Limb (tissue), 2 donors: ENCODE results near the gene LTB4R2.

Experiments used
- DNase-seq, 2 donors: peaks; one replicate each; pipeline ENCODE4 v3.0.0-alpha.2; 2016; ENCODE audit errors: extremely low spot score in 2 of 2

LTB4R2 gene

GRCh38 chr14:24277071-24277470 lies 32.9 kb upstream of the LTB4R2 start:
- no peak for DNase-seq

DNA sequence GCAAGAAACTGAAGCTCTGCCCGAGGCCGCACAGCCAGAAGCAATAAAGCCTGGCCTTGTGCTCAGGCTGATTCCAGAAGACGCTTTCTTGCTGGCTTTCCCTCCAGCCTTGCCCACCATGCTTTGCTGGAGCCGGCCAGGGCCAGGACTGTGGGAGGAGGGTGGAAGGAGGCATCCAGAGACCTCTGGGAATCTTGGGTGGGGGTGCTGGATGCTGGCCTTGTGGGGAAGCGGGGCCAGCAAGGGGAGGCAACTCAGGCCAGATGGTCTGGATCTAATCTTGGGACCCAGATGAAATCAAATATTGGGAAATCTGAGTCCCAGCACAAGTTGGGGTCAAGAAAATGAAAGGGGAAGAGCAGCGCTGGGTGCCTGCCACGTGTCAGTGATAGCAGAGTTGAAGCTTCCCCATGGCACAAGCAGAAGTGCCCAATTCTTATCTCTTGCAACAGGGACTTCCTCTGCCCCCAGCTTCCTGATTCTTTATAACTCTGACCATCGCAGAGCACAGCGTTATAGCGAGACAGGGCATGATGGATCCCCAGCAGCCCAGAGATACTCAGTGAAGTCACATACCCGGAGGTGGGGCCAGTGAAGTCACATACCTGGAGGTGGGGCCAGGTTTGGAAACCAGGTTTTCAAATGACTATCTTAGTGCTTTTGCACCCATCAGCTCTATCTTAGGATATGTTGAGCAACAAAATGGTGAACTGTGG lies 32.2 kb upstream of the LTB4R2 start:
- no peak for DNase-seq

- DNase-seq, result no peak
These were observed 31.5 kb upstream of the LTB4R2 start for GRCh38 chr14:24278424-24278823.

- no peak for DNase-seq
These were observed 30.4 kb upstream of the LTB4R2 start for GRCh38 chr14:24279301-24280186.

DNA sequence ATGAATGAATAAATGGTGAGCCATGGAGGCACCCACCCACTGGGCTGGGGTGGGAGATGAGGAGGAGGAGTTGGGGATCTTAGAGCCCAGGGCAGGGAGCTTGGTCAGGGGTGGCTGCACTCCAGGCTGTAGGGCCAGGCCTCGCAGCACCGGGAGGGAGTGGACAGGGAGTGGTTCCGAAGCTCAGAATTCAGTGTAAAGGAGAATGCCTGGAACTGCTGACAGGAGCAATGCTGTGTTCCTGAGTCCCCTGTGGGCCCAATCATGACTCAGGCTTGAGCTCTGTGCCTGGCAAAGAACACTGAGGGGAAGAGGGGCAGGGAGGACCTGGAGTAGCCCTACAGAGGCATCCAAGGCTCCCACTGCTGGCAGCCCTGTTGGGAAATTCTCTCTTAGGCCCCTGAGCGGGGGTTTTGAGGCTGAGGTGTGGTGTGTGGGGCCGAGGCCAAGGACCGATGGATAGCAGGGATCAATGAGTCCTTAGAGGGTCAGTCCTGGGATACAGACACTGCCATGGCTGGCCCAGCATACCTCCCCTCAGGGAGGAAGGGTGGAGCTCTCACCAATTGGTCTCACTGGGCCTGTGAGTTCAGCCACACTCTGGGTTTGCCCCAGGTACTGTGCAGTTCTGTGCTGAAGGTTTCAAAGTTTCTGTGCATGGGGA lies 29.0 kb upstream of the LTB4R2 start:
- no peak for DNase-seq

DNA sequence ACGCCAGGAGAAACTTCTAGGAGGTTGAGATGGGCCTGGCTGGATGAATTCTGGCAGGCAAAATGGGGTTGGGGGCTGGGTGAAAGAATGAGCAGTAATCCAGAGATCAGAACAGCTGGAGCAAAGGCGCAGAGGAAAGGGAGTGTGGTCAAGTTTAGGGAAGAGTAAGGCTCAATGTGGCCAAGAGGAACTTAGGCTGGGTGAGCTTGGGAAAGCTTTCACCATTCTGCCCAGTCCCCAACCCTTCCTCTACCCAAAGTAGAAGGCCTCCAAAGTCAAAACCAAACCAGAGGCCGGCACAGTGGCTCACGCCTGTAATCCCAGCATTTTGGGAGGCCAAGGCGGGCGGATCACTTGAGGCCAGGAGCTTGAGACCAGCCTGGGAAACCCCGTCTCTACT lies 28.3 kb upstream of the LTB4R2 start:
- no peak for DNase-seq

GRCh38 chr14:24282736-24283135 lies 27.2 kb upstream of the LTB4R2 start:
- DNase-seq, result no peak

DNA sequence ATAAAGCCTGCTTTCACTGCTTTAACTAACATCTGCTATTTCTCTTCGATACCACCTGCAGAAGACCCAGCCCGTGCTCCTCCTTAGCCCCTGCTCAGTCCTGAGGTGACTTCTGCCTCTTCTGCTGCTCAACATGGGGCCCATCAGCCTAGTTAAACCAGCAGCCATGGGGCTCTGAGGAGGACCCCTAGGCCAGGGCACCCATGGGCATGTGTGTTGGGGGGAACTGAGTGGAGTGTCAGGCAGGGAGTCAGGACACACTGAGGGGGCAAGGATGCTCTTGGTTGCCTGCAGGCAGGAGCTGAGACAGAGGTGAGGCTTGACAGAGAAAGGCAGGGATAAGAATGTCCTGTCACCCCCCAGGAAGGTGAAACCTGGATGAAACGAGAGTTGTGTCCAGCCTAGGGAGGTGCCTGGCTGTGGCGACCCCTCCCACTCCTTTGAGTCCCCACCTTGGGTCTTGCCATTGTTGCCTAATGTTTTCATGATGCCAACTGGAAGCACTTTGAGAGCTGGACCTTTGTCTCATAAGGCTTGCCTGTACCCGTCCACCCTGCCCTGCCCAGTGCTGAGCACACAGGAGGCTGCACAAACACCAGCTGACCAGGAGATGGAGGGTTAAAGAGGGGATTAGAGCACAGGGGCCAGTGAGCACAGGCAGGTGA lies 26.0 kb upstream of the LTB4R2 start:
- no peak for DNase-seq

DNA sequence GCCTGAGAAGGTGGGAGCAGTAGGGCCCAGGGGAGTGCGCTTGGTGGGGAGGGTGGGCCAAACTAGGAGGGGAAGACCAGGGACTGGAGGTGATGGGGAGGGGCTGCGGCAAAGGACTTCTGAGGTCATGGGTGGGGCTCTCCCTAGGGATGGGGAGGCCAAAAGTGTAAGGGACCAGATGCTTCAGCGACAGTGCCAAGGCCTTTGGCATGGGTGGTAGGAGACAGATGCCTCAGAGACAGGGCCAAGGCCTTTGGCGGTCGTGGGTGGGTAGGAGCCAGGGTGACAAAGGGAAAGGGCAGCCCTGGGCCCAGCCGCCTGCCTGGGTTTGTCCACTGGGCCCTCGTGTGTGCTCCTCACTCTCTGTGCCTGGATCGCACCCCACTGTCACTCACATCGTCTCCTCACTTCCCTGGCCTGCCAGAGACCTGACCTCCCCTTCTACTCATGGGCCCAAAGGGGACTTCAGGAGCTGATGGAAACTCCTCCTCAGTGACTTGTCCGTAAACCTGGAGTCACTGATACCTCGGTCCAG lies 25.4 kb upstream of the LTB4R2 start:
- DNase-seq, result no peak

DNA sequence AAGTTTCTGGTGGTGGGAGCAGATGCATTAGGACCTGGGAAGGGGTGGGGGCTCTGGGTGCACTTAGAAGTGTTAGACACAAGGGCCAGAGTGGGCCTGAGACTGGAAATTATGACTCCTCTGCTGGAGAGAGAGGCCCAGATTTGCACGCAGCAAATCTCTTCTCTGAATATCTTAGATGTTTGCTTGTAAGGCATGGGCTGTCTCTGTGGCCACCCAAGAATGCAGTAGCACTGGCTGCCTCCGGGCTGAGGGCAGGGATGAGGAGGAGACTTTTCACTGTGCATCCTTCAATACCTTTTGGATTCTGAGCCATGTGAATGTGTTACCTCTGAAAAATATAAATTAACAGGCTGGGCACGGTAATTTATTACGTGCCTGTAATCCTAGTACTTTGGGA lies 24.6 kb upstream of the LTB4R2 start:
- no peak for DNase-seq

- DNase-seq, result no peak
These were observed 22.9 kb upstream of the LTB4R2 start for GRCh38 chr14:24286996-24287395.

- DNase-seq, result no peak
These were observed 20.2 kb upstream of the LTB4R2 start for GRCh38 chr14:24289649-24290280.

DNA sequence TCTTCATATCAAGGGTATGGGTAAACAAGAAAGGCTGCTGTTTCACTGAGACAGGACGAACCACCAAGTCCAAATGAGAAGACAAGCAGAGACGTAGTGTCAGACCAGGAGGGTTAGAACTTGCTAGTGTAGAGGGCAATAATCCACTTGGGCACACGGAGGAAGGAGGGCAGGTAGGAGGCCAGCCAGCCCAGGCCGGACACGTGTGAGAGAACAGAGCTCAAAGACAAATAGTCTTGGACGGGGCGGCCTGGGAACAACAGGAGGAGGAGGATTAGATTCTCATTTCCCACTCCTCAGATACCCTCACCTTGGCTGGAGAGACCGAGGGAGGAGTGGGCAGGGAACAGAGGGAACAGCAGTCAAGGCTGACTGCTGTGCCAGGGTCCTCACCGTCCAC lies 19.2 kb upstream of the LTB4R2 start:
- no peak for DNase-seq

- DNase-seq, result no peak
These were observed 18.4 kb upstream of the LTB4R2 start for GRCh38 chr14:24291446-24292117.

- no peak for DNase-seq
These were observed 17.7 kb upstream of the LTB4R2 start for GRCh38 chr14:24292118-24292807.

DNA sequence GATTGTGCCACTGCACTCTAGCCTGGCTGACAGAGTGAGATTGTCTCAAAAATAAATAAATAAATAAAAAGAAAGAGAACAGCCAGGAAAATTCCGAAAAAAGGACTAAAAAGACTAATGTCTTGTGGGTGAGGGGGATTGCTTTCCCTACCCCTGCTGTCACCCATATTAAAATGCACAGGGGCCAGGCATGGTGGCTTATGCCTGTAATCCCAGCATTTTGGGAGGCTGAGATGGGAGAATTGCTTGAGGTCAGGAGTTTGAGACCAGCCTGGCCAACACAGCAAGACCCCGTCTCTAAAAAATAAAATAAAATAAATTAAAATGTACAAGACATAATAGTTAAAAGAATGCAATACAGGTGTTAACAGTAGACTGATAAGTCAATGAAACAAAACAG lies 16.4 kb upstream of the LTB4R2 start:
- DNase-seq, result no peak

DNA sequence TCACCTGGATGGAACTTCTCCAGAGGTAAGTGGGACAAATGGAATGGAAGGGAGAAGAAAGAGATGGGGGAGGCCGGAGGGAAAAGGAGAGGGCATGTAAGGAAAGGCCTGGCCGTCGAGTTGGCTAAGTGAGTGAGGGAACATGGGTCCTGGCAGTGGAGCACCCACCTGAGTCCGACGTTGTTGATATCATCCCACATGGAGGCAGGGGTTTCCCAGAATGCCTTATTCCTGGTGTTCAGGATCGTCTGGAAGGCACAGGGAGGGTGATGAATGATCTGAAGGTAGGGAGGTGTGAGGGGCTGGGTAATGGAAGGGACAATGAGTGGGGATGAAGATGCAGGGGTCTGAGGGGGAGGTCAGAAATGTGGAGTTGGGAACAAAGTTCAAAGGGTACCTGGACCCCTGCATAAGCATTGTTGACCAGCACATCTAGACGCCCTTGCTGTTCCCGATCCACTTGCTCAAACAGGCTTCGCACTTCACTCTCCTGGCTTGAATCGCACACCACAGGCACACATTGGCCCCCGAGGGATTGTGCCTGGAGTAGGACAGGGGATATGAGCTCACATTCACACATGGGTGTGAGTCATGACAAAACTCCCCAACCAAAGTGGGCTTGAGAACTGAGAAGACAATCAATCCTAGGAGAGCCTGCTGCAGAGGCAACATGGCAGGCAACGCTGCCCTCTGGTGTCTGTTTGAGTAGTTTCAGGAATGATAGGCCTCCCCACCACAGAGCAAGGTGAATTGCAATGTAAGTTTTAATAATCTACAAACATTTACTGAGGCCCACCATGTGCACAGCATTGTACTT lies 13.4 kb upstream of the LTB4R2 start:
- DNase-seq, result peak; percentile 71 to 79

DNA sequence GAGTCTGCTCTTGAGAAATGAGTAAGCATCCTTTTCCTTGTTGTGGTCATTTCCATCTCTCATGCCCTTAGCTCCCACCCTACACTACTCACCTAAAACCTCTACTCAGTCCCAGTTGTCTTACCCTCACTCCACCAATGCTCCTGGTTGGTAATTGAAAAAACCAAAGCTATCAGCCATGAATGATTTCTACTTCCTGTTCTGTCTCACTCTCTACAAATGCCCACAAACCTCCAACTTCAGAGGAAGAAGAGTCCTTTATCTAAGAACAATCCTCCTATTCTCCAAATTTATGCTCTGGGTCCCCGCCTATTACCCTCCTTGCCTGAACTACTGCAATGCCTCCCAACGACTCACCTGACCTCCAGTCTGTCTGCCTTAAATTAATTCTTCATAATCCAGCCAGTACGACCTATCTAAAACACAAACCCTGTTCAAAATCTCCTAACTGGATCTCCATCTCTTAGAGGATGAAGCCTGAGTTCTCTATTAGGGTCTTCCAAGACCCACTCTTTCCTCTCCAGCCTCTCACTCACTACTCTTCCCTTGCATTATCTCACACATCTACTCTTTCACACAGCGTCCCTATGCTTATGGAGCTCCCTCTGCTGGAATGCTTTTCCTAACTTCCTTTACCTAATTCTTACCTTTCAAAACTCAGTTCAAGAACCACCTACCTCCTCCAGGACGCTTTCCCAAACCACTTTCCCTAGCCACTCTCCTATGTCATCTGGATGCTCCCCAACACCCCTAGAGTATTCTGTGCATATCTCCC lies 12.6 kb upstream of the LTB4R2 start:
- DNase-seq, result no peak
